ENCODE data around the gene SLC7A1.

Gene SLC7A1

DNA sequence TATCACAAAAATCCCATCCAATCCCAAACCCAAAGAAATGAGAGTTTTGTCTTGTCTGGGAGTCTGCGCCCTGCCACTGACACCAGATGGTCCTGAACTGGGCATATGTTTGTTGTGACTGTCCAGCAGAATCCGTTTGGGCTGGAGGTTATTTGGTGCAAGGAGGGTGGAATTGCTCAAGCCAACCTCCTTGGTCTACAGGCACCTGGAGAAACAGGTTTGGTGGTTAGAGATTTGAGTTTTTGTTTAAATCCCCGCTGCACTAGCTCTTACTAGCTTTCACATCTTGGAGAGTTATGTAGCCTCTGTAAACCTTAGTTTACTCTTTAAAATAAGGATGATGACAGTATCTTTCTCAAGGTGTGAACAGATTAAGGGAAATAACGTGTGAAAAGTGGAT lies 101.7 kb downstream of the SLC7A1 start:
- Histone ChIP-seq H3K36me3 (ENCODE audit: insufficient read depth, low read depth, low read length) (no peaks in the 10 kb centered on the region), H3K9ac (ENCODE audit: low read depth, low read length) (no peak overlapping the region), H3K27me3 (ENCODE audit: insufficient read depth, low read length) (no peaks in the 10 kb centered on the region), H3K4me3 (ENCODE audit: low read length) (no peak overlapping the region), H3K4me1 (ENCODE audit: insufficient read depth, low read length) (peaks cover 6% of the 10 kb centered on the region; the same call in 1 of the 2 replicates), H3K9me3 (ENCODE audit: insufficient read depth, low read depth, low read length) (no peaks in the 10 kb centered on the region), H3K27ac (ENCODE audit: low read length) (no peak overlapping the region)

DNA sequence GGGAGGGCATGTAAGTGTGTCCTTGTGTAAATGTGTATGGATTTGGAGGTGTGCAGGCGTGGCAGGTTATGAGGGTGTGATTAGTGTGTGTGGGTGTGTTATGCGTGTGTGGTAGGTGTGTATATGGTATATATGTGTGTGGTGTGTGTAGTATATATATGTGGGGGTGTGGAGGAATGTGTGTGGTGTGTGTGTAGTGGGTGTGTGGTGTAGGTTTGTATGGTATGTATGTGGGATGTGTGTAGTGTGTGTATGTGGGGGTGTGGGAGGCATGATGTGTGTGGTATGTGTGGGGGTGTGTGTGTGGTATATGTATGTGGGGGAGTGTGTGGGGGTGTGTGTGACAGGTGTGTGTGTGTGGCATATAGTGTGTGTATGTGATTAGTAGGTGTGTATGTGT lies 104.2 kb downstream of the SLC7A1 start:
- no peaks in the 10 kb centered on the region for H3K36me3 ChIP-seq (ENCODE audit: insufficient read depth, low read depth, low read length)
- H3K9me3 ChIP-seq (ENCODE audit: insufficient read depth, low read depth, low read length): no peaks in the 10 kb centered on the region
- no peak overlapping the region for H3K9ac ChIP-seq (ENCODE audit: low read depth, low read length)
- no peak overlapping the region for H3K4me3 ChIP-seq (ENCODE audit: low read length)
- no peaks in the 10 kb centered on the region for H3K27me3 ChIP-seq (ENCODE audit: insufficient read depth, low read length)
- H3K27ac ChIP-seq (ENCODE audit: low read length): no peak overlapping the region
- H3K4me1 ChIP-seq (ENCODE audit: insufficient read depth, low read length): peaks cover 8% of the 10 kb centered on the region; the same call in 1 of the 2 replicates

DNA sequence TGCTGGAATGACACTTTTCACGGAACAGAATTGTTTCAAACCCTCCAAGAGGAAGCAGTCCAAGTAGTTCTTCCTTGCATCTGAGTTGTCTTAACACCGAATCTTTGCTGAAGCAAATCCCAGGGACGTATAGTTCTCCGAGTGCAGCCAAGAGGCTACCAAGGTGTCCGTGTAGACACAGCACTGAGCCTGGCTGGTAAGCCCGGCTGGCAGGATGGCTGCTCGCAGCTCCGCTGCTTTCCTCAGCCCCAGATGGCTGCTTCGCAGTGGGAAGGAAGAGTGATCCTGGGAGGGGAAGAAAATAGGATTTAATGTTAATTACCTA lies 105.0 kb downstream of the SLC7A1 start:
- no peak overlapping the region for H3K27ac ChIP-seq (ENCODE audit: low read length)
- H3K4me3 ChIP-seq (ENCODE audit: low read length): no peak overlapping the region
- no peaks in the 10 kb centered on the region for H3K27me3 ChIP-seq (ENCODE audit: insufficient read depth, low read length)
- H3K9me3 ChIP-seq (ENCODE audit: insufficient read depth, low read depth, low read length): no peaks in the 10 kb centered on the region
- no peaks in the 10 kb centered on the region for H3K36me3 ChIP-seq (ENCODE audit: insufficient read depth, low read depth, low read length)
- H3K4me1 ChIP-seq (ENCODE audit: insufficient read depth, low read length): peaks cover 8% of the 10 kb centered on the region; the same call in 1 of the 2 replicates
- H3K9ac ChIP-seq (ENCODE audit: low read depth, low read length): no peak overlapping the region

DNA sequence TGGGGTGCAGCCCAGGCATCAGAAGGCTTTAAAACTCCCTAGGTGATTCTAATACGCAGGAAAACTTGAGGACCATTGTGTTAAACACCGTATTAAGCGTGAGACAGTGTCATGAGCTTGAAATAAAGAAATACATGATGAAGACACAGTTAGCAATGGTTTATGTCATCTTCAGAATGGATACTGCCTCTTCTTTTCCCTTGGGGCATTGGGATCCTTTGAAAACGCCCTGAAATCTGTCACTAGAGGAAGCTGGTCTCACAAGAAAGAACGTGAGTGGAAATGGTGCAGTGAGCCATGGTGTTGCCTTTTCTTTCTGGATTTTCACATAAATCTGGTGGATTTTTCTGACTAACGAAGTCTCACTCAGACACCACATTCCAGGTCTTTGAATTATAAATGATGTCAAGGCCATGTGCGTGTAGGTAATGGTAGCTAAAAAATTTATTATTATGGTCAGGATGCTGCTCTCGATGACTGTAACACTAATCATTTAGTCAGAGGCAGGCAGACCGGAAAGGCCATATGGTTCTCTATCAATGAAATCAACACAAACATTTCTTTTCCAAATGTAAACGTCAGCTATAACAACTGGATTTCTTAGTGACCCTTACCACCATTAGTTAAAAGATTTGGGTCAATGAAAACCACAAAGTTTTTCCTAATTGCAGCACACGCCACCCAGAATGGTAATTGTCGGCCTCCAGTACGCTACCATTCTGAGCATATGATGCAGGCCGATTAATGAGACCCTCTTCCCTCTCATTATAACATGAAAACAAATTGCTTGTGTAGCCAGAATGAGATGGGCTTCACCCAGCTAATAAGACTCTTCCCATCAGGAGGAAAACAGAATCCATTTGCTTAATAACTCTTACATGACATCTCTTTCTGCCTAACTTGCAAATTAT lies 105.6 kb downstream of the SLC7A1 start:
- H3K9me3 ChIP-seq (ENCODE audit: insufficient read depth, low read depth, low read length): no peaks in the 10 kb centered on the region

DNA sequence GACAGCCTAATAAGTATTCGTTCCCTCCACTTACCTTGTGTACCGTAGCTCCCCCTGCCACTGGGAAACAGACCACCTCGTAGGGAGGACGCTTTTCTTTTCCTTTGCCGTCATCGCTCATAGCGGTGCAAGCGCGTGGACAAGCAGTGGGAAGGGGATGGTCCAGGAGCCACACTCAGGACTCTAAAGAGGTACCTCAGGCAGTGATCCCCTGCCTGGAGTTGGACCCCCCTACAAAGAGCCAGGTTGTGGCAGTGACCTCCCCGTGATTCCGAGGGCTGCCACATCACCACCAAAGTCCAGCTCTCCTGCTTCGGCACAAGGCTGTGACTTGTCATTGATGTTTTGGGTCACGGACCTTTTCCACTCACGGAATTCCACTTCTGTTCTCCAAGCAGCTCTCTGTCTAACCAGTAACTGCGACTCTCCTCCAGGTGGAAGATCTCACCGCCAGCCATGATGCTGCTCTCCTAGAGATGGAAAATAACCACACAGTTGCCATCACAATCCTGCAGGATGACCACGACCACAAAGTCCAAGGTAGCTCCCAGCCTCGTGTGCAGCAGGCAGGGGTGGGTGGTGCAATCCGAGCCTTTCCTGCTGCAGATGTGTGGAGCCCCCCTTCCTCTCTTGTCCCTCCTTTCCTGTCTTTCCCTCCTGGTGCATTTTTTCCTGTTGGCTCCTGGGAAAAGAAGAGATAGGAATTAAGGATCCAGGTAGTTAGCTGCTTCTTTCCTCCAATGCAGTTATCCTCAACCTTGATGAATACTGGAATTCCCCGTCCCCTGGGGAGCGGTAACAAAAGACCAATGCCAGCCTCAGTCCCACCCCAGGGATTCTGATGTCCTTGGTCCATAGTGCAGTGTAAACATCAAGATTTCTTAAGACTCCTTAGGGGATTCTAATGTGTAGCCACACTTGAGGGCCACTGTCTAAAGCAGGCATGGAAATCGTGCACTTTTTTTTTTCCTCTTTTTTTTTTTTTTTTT lies 107.7 kb downstream of the SLC7A1 start:
- Histone ChIP-seq H3K9ac (ENCODE audit: low read depth, low read length) (no peak overlapping the region), H3K36me3 (ENCODE audit: insufficient read depth, low read depth, low read length) (no peaks in the 10 kb centered on the region), H3K4me1 (ENCODE audit: insufficient read depth, low read length) (peaks cover 15% of the 10 kb centered on the region), H3K27me3 (ENCODE audit: insufficient read depth, low read length) (no peaks in the 10 kb centered on the region), H3K9me3 (ENCODE audit: insufficient read depth, low read depth, low read length) (no peaks in the 10 kb centered on the region), H3K27ac (ENCODE audit: low read length) (no peak overlapping the region), H3K4me3 (ENCODE audit: low read length) (no peak overlapping the region)

More for the DNA sequence above, 105.6 kb downstream of the SLC7A1 start:
- no peaks in the 10 kb centered on the region for H3K36me3 ChIP-seq (ENCODE audit: insufficient read depth, low read depth, low read length)
- H3K9ac ChIP-seq (ENCODE audit: low read depth, low read length): no peak overlapping the region
- H3K27ac ChIP-seq (ENCODE audit: low read length): no peak overlapping the region
- no peak overlapping the region for H3K4me3 ChIP-seq (ENCODE audit: low read length)
- no peaks in the 10 kb centered on the region for H3K27me3 ChIP-seq (ENCODE audit: insufficient read depth, low read length)
- peaks cover 8% of the 10 kb centered on the region; the same call in 1 of the 2 replicates for H3K4me1 ChIP-seq (ENCODE audit: insufficient read depth, low read length)

DNA sequence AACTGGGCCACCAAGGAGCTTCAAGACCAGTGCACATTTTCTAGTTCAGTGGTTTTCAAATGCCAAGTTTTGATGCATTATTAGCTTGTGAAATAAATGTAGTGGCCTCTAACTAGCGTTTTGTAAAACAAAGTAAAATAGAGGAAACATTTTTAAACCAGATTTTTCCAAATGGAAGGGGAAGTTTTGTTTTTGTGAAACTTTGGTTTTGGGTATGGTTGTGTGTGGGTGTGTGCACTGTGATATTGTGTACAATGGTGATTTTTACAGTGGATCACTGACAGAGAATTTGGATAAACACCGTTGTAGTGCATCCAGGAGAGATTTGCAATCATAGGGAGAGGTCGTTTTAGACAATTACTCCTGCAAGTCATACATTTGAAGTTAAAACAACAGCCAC lies 108.9 kb downstream of the SLC7A1 start:
- Histone ChIP-seq H3K4me1 (ENCODE audit: insufficient read depth, low read length) (peaks cover 15% of the 10 kb centered on the region), H3K27ac (ENCODE audit: low read length) (no peak overlapping the region), H3K9me3 (ENCODE audit: insufficient read depth, low read depth, low read length) (no peaks in the 10 kb centered on the region), H3K27me3 (ENCODE audit: insufficient read depth, low read length) (no peaks in the 10 kb centered on the region), H3K4me3 (ENCODE audit: low read length) (no peak overlapping the region), H3K9ac (ENCODE audit: low read depth, low read length) (no peak overlapping the region), H3K36me3 (ENCODE audit: insufficient read depth, low read depth, low read length) (no peaks in the 10 kb centered on the region)

DNA sequence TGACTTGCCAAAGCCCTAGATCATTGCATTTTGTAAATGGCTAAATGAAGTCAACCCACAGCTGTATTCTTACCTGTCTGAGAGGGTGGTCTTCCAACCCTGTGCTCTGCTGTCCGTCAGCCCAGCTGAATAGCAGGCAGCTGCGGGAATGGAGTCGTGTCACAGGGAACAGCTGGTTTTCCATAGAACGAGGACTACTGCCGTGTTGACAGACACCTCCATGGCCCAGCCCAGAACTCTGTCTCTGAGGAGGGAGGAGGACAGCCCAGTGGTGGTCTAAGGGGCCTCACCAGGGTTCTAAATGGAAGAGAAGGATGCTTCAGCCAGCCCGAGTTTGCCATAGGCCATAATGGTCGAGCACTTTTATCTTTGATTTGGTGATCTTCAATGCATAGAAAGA lies 110.7 kb downstream of the SLC7A1 start:
- Histone ChIP-seq H3K27ac (ENCODE audit: low read length) (no peak overlapping the region), H3K27me3 (ENCODE audit: insufficient read depth, low read length) (no peaks in the 10 kb centered on the region), H3K4me1 (ENCODE audit: insufficient read depth, low read length) (peaks cover 15% of the 10 kb centered on the region), H3K9ac (ENCODE audit: low read depth, low read length) (no peak overlapping the region), H3K36me3 (ENCODE audit: insufficient read depth, low read depth, low read length) (no peaks in the 10 kb centered on the region), H3K4me3 (ENCODE audit: low read length) (no peak overlapping the region), H3K9me3 (ENCODE audit: insufficient read depth, low read depth, low read length) (no peaks in the 10 kb centered on the region)

DNA sequence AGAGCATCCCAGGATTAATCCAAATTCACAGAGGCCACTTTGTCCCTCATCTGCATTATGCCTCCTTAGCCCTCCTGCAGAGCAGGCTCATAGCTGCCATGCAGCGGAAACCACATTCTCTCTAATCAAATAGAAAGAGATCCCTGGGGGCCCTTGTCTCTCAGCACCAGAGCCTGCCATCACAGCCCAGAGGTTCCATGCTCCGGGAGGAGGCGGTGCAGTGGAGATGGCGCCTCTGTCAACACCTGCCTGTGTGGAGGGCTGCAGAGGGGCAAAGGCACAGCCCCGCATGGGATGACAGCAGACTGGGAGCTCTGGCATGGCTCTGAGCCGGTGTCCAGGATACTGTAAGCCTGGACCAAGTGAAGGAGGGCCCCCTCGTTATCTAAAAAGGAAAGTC lies 111.3 kb downstream of the SLC7A1 start:
- no peak overlapping the region for H3K27ac ChIP-seq (ENCODE audit: low read length)
- no peaks in the 10 kb centered on the region for H3K36me3 ChIP-seq (ENCODE audit: insufficient read depth, low read depth, low read length)
- no peaks in the 10 kb centered on the region for H3K9me3 ChIP-seq (ENCODE audit: insufficient read depth, low read depth, low read length)
- peaks cover 15% of the 10 kb centered on the region for H3K4me1 ChIP-seq (ENCODE audit: insufficient read depth, low read length)
- H3K27me3 ChIP-seq (ENCODE audit: insufficient read depth, low read length): no peaks in the 10 kb centered on the region
- no peak overlapping the region for H3K9ac ChIP-seq (ENCODE audit: low read depth, low read length)
- no peak overlapping the region for H3K4me3 ChIP-seq (ENCODE audit: low read length)

DNA sequence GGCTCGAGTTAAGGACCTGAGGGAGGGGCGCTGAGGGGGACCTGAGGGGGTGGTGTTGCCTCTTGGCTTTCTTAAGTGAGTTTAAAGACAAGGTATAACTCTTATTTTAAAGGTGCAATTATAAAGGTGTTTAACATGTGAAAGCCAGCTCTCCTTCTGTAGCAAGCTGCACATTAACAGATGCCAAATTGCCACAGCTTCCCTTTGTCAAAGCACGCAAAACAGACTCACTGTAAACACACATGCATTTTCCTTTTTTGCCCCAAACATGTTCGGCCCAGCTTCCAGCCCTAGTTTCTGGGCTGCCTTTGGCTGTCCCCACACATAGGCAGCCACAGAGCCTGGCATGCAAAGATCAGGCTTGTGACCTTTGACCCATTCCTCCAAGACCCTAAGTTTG lies 111.9 kb downstream of the SLC7A1 start:
- H3K27ac ChIP-seq (ENCODE audit: low read length): no peak overlapping the region
- H3K36me3 ChIP-seq (ENCODE audit: insufficient read depth, low read depth, low read length): no peaks in the 10 kb centered on the region
- no peak overlapping the region for H3K4me3 ChIP-seq (ENCODE audit: low read length)
- H3K9me3 ChIP-seq (ENCODE audit: insufficient read depth, low read depth, low read length): no peaks in the 10 kb centered on the region
- H3K9ac ChIP-seq (ENCODE audit: low read depth, low read length): no peak overlapping the region
- peaks cover 15% of the 10 kb centered on the region for H3K4me1 ChIP-seq (ENCODE audit: insufficient read depth, low read length)
- no peaks in the 10 kb centered on the region for H3K27me3 ChIP-seq (ENCODE audit: insufficient read depth, low read length)

DNA sequence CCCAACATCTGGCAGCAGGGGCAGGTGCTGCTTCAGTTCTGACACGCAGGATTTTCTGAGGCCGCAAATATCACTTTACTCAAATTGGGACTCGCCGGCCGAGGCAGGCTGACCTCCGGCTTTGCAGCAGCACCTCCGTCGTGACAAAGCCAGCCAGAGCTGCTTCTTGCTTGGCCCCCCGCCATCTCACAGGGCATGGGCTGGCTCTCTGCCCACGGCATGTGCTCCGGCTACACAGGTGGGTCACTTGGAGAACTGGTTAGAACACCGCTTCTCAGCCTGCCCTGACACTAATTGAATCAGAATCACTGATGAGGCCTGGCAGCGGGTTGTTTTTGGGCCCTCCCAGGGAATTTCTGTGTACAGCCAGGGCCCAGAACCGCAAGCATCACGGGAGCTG lies 112.3 kb downstream of the SLC7A1 start:
- H3K4me3 ChIP-seq (ENCODE audit: low read length): no peak overlapping the region
- no peaks in the 10 kb centered on the region for H3K27me3 ChIP-seq (ENCODE audit: insufficient read depth, low read length)
- H3K4me1 ChIP-seq (ENCODE audit: insufficient read depth, low read length): peaks cover 15% of the 10 kb centered on the region
- H3K27ac ChIP-seq (ENCODE audit: low read length): no peak overlapping the region
- no peaks in the 10 kb centered on the region for H3K36me3 ChIP-seq (ENCODE audit: insufficient read depth, low read depth, low read length)
- H3K9ac ChIP-seq (ENCODE audit: low read depth, low read length): no peak overlapping the region
- no peaks in the 10 kb centered on the region for H3K9me3 ChIP-seq (ENCODE audit: insufficient read depth, low read depth, low read length)

DNA sequence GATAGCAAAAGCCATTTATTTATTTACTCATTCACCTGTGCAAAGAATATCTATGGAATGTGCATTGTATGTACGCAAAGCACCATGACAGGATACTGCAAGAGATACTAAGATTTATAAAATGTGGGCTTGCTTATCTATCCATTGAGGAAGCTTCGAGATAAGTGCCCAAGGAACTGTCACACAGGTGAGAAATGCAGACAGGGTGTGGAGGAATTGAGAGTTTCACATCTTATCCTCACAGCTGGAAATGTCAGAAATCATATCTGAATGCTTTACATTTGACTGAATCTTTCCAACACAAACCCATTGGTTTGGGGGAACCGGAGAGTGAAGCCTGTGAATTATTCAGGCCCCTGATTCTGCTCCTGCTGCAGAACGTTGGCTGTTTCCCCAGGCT lies 113.0 kb downstream of the SLC7A1 start:
- no peak overlapping the region for H3K9ac ChIP-seq (ENCODE audit: low read depth, low read length)
- no peak overlapping the region for H3K4me3 ChIP-seq (ENCODE audit: low read length)
- peaks cover 13% of the 10 kb centered on the region for H3K4me1 ChIP-seq (ENCODE audit: insufficient read depth, low read length)
- no peaks in the 10 kb centered on the region for H3K27me3 ChIP-seq (ENCODE audit: insufficient read depth, low read length)
- H3K36me3 ChIP-seq (ENCODE audit: insufficient read depth, low read depth, low read length): no peaks in the 10 kb centered on the region
- H3K27ac ChIP-seq (ENCODE audit: low read length): no peak overlapping the region
- no peaks in the 10 kb centered on the region for H3K9me3 ChIP-seq (ENCODE audit: insufficient read depth, low read depth, low read length)

Measured in iPS-20b (cell line).